HepG2 (cell line): Measurements from ENCODE around the gene TEFM. TPM values are rescaled to one million over a fixed set of nuclear protein-coding genes. Genes with fewer than 3 reads are reported as not detected.

Experiments
- CENPT ChIP-seq: sonication (generic); formaldehyde crosslinking; IDR thresholded peaks from 2 replicates; pipeline ENCODE4 v1.8.0; 2022; ENCODE audit warnings: low read depth, mild to moderate bottlenecking, moderate library complexity, missing genetic modification reagents
- CHD4 ChIP-seq: fragments of 200-600 bp; sonication (generic); IDR thresholded peaks from 2 replicates; pipeline ENCODE4 v1.7.0; 2017; ENCODE audit warnings: mild to moderate bottlenecking, low read length, borderline replicate concordance
- CREB3 ChIP-seq: sonication (generic); formaldehyde crosslinking; IDR thresholded peaks from 2 replicates; pipeline ENCODE4 v1.5.0; 2020; ENCODE audit warnings: missing genetic modification reagents
- ERF ChIP-seq: IDR thresholded peaks from 2 replicates; pipeline ENCODE4 v1.6.1; 2018; ENCODE audit warnings: missing biosample characterization, missing genetic modification reagents
- FOXO1 ChIP-seq: sonication (generic); formaldehyde crosslinking; IDR thresholded peaks from 2 replicates; pipeline ENCODE4 v1.4.0; 2020; ENCODE audit warnings: missing genetic modification reagents
- HNRNPUL1 ChIP-seq: fragments of 200-400 bp; formaldehyde crosslinking; IDR thresholded peaks from 2 replicates; pipeline ENCODE4 v1.6.1; 2017; ENCODE audit warnings: low read depth, mild to moderate bottlenecking, low read length, moderate library complexity
- KLF11 ChIP-seq: IDR thresholded peaks from 2 replicates; pipeline ENCODE4 v1.6.1; 2016; ENCODE audit warnings: missing compliant biosample characterization
- KMT2B ChIP-seq: IDR thresholded peaks from 2 replicates; pipeline ENCODE4 v1.6.1; 2016; ENCODE audit warnings: missing genetic modification reagents, missing compliant biosample characterization
- MXD3 ChIP-seq: IDR thresholded peaks from 2 replicates; pipeline ENCODE4 v1.6.1; 2016; ENCODE audit warnings: mild to moderate bottlenecking, missing biosample characterization, missing genetic modification reagents
- NFE2L1 ChIP-seq: sonication (generic); formaldehyde crosslinking; IDR thresholded peaks from 2 replicates; pipeline ENCODE4 v1.4.0; 2020; ENCODE audit warnings: missing genetic modification reagents, mild to moderate bottlenecking, borderline replicate concordance
- NRL ChIP-seq: sonication (generic); formaldehyde crosslinking; IDR thresholded peaks from 2 replicates; pipeline ENCODE4 v1.5.0; 2020; ENCODE audit warnings: missing genetic modification reagents, mild to moderate bottlenecking, moderate library complexity, borderline replicate concordance
- PHB2 ChIP-seq: fragments of 450-650 bp; IDR thresholded peaks from 2 replicates; pipeline ENCODE4 v1.6.1; 2018; ENCODE audit not compliant: partially characterized antibody
- SMARCE1 ChIP-seq: fragments of 450-650 bp; IDR thresholded peaks from 2 replicates; pipeline ENCODE4 v1.6.1; 2017; ENCODE audit warnings: borderline replicate concordance
- SNAI1 ChIP-seq: sonication (generic); formaldehyde crosslinking; IDR thresholded peaks from 2 replicates; pipeline ENCODE4 v1.5.0; 2020; ENCODE audit warnings: mild to moderate bottlenecking, missing genetic modification reagents, borderline replicate concordance
- ZNF101 ChIP-seq: sonication (generic); formaldehyde crosslinking; IDR thresholded peaks from 2 replicates; pipeline ENCODE4 v1.4.0; 2020; ENCODE audit warnings: mild to moderate bottlenecking, low read depth, missing genetic modification reagents, borderline replicate concordance
- ZNF280B ChIP-seq: sonication (generic); formaldehyde crosslinking; IDR thresholded peaks from 2 replicates; pipeline ENCODE4 v1.5.0; 2020; ENCODE audit warnings: missing genetic modification reagents, mild to moderate bottlenecking, borderline replicate concordance
- ZNF318 ChIP-seq: sonication (generic); formaldehyde crosslinking; IDR thresholded peaks from 2 replicates; pipeline ENCODE4 v1.4.0; 2020; ENCODE audit warnings: mild to moderate bottlenecking, missing genetic modification reagents
- ZNF329 ChIP-seq: sonication (generic); formaldehyde crosslinking; IDR thresholded peaks from 2 replicates; pipeline ENCODE4 v1.9.0; 2021; ENCODE audit warnings: low read depth, mild to moderate bottlenecking, missing genetic modification reagents
- polyA plus RNA-seq, 8 experiments: library from polyadenylated mRNA; depleted of rRNA in 3 of 8; stranded (reverse) in 7 of 8; unstranded in 1 of 8; fragments of >200 nt; fragmentation: Illumina TruSeq in 4 of 8; extraction: Trizol in 4 of 8; gene quantifications; 2 replicates each; pipeline versions ENCODE4 v1.2.1 to v1.2.3, GENCODE V29; 2011 to 2016; ENCODE audit warnings: low read depth in 4 of 8, missing spikeins in 1 of 8, mixed read lengths in 1 of 8; ENCODE audit not compliant: insufficient read depth in 1 of 8
- total RNA-seq, 5 experiments: library from RNA; depleted of rRNA; stranded (reverse); fragments of >200 nt; fragmentation: Illumina TruSeq; extraction: Trizol; gene quantifications; 2 replicates each; pipeline ENCODE4 v1.2.3, GENCODE V29; 2016; ENCODE audit warnings: low read depth in 1 of 5

TEFM gene
- total and polyA plus RNA-seq, 2 of the 13 experiments (the other 11 are each of a cell fraction or from before 2014, with no cell fraction given): 7.0 to 20.0 TPM

DNA sequence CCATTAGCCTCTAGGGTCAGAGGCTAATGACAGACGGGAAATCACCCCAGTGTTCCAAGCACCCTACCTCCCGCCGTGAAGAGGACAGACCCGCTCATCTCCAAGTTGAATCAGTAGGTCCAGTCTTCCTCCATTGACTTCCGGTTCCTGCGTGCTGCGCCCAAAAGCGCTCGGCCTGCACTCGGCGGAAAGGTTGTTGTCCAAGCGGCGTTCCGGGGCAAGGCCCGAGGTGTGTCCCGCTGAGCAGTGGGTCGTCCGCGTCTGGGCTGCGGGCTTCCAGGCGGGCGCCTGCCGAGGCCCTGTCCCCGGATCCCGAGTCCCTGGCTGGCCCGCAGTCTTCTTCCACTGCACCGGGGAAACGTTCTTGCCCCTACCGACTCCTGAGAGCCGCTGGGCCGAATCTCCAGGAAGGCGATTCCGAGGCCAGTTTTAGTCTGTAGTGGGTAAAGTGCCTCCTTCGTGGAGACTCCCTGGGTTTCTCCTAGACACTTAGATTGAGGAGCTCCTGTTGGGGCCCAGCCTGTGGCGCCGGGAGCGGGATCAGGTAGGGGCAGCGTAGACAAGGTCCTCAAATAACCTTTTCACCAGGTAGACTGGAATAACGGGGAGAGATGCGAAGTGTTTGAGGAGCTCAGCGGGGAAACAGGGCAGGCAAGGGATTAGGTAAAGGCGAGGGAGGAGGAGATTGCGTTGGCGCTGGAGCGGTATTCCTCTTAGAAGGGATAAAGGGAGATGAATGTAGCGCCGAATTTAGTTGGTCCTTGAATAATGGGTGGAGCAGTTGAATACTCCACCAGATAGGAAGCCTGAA lies at the start of gene TEFM (continued):
- TF ChIP-seq SNAI1 (CRISPR knock-in tag) (peak; percentile 89; the same call in 1 of the 2 replicates), CENPT (no peak), ZNF280B (CRISPR knock-in tag) (peak; percentile 90), ERF (CRISPR knock-in tag) (peak; percentile 95), CREB3 (no peak; the same call in 1 of the 2 replicates), PHB2 (no peak), FOXO1 (peak; percentile 90), HNRNPUL1 (no peak), KLF11 (CRISPR knock-in tag) (0 out of 2 replicates have a peak, but pooled peaks have one; percentile 85), KMT2B (peak; percentile 97), ZNF318 (CRISPR knock-in tag) (peak; percentile 73; the same call in 1 of the 2 replicates), ZNF101 (peak; percentile 94; the same call in 1 of the 2 replicates), MXD3 (peak; percentile 90; the same call in 1 of the 2 replicates), NFE2L1 (no peak), NRL (peak; percentile 81; the same call in 1 of the 2 replicates), ZNF329 (CRISPR knock-in tag) (0 out of 2 replicates have a peak, but pooled peaks have one; percentile 73), SMARCE1 (no peak), CHD4 (no peak)
